ENCODE measurements around the gene COL8A1.

COL8A1 gene

GRCh38 chr3:99772671-99773070 is 134.3 kb downstream of the COL8A1 start:
- Histone ChIP-seq H3K79me2 (ENCODE audit: low read length) (no peaks in the 10 kb centered on the region), H3K9me2 (replicated peaks; ENCODE audit: insufficient read depth, low read length) (no peaks in the 10 kb centered on the region), H4K20me1 (ENCODE audit: insufficient read depth, low read length) (no peaks in the 10 kb centered on the region), H3K4me1 (ENCODE audit: low read length) (no peaks in the 10 kb centered on the region), H3K9ac (ENCODE audit: low read length) (no peak overlapping the region), H3K27me3 (replicated peaks; ENCODE audit: insufficient read depth, low read length) (no peaks in the 10 kb centered on the region), H3K27ac (ENCODE audit: low read length) (no peak overlapping the region), H2AFZ (ENCODE audit: low read length) (no peak overlapping the region), H3K4me3 (ENCODE audit: low read length) (no peak overlapping the region), H3F3A (ENCODE audit: insufficient read depth, low read length) (no peaks in the 10 kb centered on the region), H3K9me3 (replicated peaks; ENCODE audit: insufficient read depth, low read length) (0 out of 2 replicates have a peak, but pooled peaks cover 3% of the 10 kb centered on the region), H3K36me3 (replicated peaks; ENCODE audit: insufficient read depth, low read length) (no peaks in the 10 kb centered on the region), H3K4me2 (ENCODE audit: low read depth, low read length) (no peak overlapping the region)
- no peak for DNase-seq
- TF ChIP-seq EZH2phosphoT487 (IDR thresholded peaks at IDR 0.05; ENCODE audit: low read length) (no peak), CTCF (IDR thresholded peaks at IDR 0.05; ENCODE audit: low read length) (no peak), EZH2 (optimal IDR thresholded peaks at IDR 0.05; ENCODE audit: low read depth, low read length) (no peak)

- no peaks in the 10 kb centered on the region for H3K9me3 ChIP-seq (replicated peaks; ENCODE audit: insufficient read depth, low read length)
- H3K9ac ChIP-seq (ENCODE audit: low read length), result no peak overlapping the region
- H3K27ac ChIP-seq (ENCODE audit: low read length), result no peak overlapping the region
- no peaks in the 10 kb centered on the region for H3K27me3 ChIP-seq (replicated peaks; ENCODE audit: insufficient read depth, low read length)
- H3K36me3 ChIP-seq (replicated peaks; ENCODE audit: insufficient read depth, low read length), result no peaks in the 10 kb centered on the region
- H3K4me2 ChIP-seq (ENCODE audit: low read depth, low read length), result no peak overlapping the region
- H3K4me1 ChIP-seq (ENCODE audit: low read length), result no peaks in the 10 kb centered on the region
- H3K4me3 ChIP-seq (ENCODE audit: low read length), result no peak overlapping the region
- no peak overlapping the region for H2AFZ ChIP-seq (ENCODE audit: low read length)
- H3K9me2 ChIP-seq (replicated peaks; ENCODE audit: insufficient read depth, low read length), result no peaks in the 10 kb centered on the region
- no peak for DNase-seq
- no peaks in the 10 kb centered on the region for H4K20me1 ChIP-seq (ENCODE audit: insufficient read depth, low read length)
- H3K79me2 ChIP-seq (ENCODE audit: low read length), result no peaks in the 10 kb centered on the region
- no peaks in the 10 kb centered on the region for H3F3A ChIP-seq (ENCODE audit: insufficient read depth, low read length)
- TF ChIP-seq CTCF (IDR thresholded peaks at IDR 0.05; ENCODE audit: low read length) (no peak), EZH2phosphoT487 (IDR thresholded peaks at IDR 0.05; ENCODE audit: low read length) (no peak), EZH2 (optimal IDR thresholded peaks at IDR 0.05; ENCODE audit: low read depth, low read length) (no peak)
These were observed 136.1 kb downstream of the COL8A1 start for GRCh38 chr3:99774467-99774866.

GRCh38 chr3:99776516-99777209 is 138.3 kb downstream of the COL8A1 start:
- Histone ChIP-seq H3K4me3 (ENCODE audit: low read length) (no peak overlapping the region), H3K4me2 (ENCODE audit: low read depth, low read length) (no peak overlapping the region)

More at GRCh38 chr3:99776516-99777209, 138.3 kb downstream of the COL8A1 start:
- H3K79me2 ChIP-seq (ENCODE audit: low read length), result no peaks in the 10 kb centered on the region
- H2AFZ ChIP-seq (ENCODE audit: low read length), result no peak overlapping the region
- DNase-seq, result no peak
- no peak overlapping the region for H3K9ac ChIP-seq (ENCODE audit: low read length)
- no peak overlapping the region for H3K27ac ChIP-seq (ENCODE audit: low read length)
- no peaks in the 10 kb centered on the region for H3K9me3 ChIP-seq (replicated peaks; ENCODE audit: insufficient read depth, low read length)
- H4K20me1 ChIP-seq (ENCODE audit: insufficient read depth, low read length), result no peaks in the 10 kb centered on the region
- H3F3A ChIP-seq (ENCODE audit: insufficient read depth, low read length), result no peaks in the 10 kb centered on the region
- H3K36me3 ChIP-seq (replicated peaks; ENCODE audit: insufficient read depth, low read length), result no peaks in the 10 kb centered on the region
- TF ChIP-seq CTCF (IDR thresholded peaks at IDR 0.05; ENCODE audit: low read length), result no peak
- no peak for TF ChIP-seq EZH2 (optimal IDR thresholded peaks at IDR 0.05; ENCODE audit: low read depth, low read length)
- no peak for TF ChIP-seq EZH2phosphoT487 (IDR thresholded peaks at IDR 0.05; ENCODE audit: low read length)
- H3K9me2 ChIP-seq (replicated peaks; ENCODE audit: insufficient read depth, low read length), result no peaks in the 10 kb centered on the region
- H3K27me3 ChIP-seq (replicated peaks; ENCODE audit: insufficient read depth, low read length), result no peaks in the 10 kb centered on the region
- no peaks in the 10 kb centered on the region for H3K4me1 ChIP-seq (ENCODE audit: low read length)
